SHP77 treated with DMSO at 0.1 percent for 48 hours (cell line): ENCODE measurements around the gene ANKMY1.

ENCODE experiments used
- DNase-seq: peaks from one replicate; lab custom pipeline; 2025; lab: John Stamatoyannopoulos, UW

The ANKMY1 gene

DNA sequence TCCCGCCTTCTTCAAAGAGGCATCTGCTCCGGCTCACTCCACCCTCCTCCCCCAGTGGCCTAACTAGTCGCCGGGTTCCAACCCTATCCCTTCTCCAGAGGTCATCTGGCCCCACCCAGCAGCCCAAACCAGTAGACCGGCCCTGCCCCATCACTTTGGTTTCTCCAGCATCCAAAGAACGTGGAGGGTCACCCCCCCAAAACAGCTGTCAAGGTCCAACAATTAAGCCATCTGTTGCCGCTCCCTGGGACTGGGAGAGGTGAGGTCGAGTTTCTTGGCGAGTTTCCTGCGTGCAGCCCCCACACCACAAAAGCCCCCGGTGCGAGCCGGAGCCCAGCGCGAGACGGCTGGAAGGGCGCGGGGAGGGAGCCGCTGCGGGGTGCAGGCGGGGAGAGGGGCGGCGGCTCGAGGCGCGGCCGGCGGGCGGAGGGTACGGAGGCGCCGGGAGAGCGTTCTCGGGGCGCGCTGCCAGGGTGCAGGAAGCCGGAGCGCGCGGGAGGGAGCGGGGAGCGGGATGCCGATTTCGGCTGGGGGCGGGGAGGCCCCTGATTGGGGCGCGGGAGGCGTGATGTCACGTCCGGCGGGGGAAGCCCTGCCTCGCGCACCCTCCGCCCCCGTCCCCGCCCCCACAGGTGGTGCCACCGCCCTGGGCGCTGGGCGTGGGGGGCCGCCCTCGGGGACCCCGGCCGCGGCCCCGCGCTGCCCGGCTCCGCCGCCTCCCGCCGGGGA, 122.9 kb downstream of the ANKMY1 start:
- peak; percentile 29 for DNase-seq

DNA sequence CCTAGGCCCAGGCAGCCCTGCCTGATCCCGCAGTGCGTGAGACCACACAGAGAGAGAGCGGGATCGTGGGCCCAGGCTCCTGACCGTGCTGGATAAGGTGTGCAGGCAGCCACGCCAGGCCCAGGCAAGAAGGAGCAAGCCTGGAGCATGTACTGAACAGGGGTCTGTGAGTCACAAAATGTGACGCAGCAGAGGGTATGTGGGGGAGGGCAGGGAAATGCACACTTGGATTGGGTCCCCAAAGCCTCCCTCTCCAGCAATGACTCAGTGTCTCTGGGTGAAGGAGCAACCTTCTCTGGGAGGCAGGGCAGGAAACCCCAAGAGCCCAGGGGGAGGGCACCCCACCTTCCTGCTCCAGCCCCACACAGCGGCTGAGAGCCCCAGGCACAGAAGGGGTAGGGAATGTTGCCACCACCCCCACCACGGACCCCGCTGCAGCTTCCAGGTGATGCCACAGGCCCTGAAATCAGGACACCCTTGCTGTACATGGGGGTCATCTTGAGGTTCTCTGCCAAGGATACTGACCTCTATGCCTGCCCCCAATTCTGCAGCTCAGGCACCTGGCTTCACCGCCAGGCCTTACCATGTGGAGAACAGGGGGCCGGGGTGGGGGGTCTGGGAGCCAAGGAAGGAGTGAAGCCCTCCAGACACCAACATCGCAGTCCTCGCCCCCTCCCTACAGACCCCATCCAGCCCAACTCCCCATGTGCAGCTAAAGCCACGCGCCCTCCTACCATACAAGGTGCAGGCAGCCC, 123.6 kb downstream of the ANKMY1 start:
- no peak for DNase-seq

- no peak for DNase-seq
These were observed 124.7 kb downstream of the ANKMY1 start for GRCh38 chr2:240432820-240433801.

DNA sequence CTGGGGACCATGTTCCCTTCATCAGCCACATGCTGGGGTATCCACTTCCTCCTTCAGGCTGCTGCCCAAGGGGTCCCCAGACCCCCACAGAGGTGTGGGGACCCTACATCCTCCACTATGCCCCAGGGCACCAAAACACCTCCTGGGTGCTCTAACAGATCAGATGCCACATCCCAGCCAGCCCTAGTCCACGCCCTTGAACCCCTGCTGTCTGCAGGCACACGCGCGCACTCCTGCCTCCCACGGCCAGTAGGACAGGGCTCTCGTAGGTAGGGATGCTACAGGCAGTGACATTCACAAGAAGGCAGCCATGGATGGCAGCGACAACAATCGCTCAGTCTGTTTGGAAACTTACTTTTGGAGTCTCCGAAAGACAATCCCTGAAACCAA, 125.4 kb downstream of the ANKMY1 start:
- DNase-seq: no peak

GRCh38 chr2:240431661-240432424, 125.9 kb downstream of the ANKMY1 start:
- DNase-seq: no peak

DNA sequence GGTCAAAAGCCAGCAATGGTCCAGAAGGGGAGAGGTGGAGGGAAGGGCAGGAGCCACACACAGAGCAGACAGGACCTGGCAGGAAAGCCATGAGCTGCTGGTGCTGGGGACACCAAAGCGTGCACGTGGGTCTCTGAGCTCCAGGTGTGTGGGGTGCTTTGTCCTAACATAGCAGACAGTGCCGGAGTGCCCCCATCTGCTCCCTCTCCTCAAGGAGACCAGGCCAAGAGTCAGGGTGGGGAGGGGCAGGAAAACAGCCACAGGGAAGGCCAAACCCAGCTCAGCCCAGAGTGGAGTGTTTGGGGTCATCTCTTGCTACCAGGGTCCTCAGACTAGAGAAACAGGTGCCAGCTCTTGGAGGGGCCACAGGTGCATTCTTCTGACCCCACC, 126.5 kb downstream of the ANKMY1 start:
- no peak for DNase-seq

DNA sequence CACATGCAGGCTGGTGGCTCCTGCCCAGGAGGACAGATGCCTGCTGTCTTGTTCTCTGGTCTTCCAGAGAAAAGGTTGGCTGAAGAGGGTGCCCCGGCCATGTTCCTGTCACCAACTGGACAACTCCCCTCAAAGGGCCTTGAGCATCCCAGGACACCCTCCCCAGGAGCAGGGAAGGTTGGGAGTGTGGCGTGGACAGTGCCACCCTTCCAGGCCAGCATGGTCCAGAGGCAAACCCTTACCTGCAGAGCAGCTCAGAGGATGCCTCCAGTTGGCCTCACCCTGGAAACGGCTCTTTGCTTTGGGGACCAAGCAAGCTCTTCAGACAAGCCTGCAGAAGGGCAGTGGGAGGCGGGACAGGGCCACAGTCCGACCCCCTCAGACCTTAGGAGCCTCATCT, 127.2 kb downstream of the ANKMY1 start:
- DNase-seq: no peak

- DNase-seq: no peak
These were observed 127.8 kb downstream of the ANKMY1 start for GRCh38 chr2:240429872-240430491.
